ENCODE data around the gene SH3BP1. TPM values are rescaled to one million over a fixed set of nuclear protein-coding genes. Genes with fewer than 3 reads are reported as not detected.

Gene SH3BP1
- total and polyA plus RNA-seq, 2 of the 13 experiments (the other 11 are each of a cell fraction or from before 2014, with no cell fraction given) = 8.4 to 18.5 TPM

GRCh38 chr22:37654563-37655251 is 15.2 kb downstream of the SH3BP1 start:
- Histone ChIP-seq H3K36me3 (replicated peaks in 1 of 2; ENCODE audit: control insufficient read depth in 1 of 2, insufficient read depth in 2 of 2, low read length in 2 of 2) (peaks cover 12 to 22% of the 10 kb centered on the region in 2 experiments; a peak in 4 of 5 replicates), H3K4me3 (replicated peaks in 1 of 3; ENCODE audit: insufficient read depth in 1 of 3, low read depth in 2 of 3, low read length in 3 of 3) (no peak overlapping the region), H3K27ac (ENCODE audit: extremely low read length, insufficient read depth, low read length) (no peak overlapping the region), H3K9ac (ENCODE audit: insufficient read depth, low read depth, low read length) (no peak overlapping the region), H4K20me1 (ENCODE audit: insufficient read depth, low read length) (peaks cover 3% of the 10 kb centered on the region), H3K4me2 (ENCODE audit: low read depth, low read length) (no peak overlapping the region), H3K27me3 (ENCODE audit: control insufficient read depth in 1 of 2, insufficient read depth in 2 of 2, low read length in 2 of 2) (no peaks in the 10 kb centered on the region; a peak in 1 of 5 replicates), H2AFZ (ENCODE audit: low read length) (no peak overlapping the region), H3K9me3 (ENCODE audit: low read length) (no peaks in the 10 kb centered on the region), H3K4me1 (ENCODE audit: insufficient read depth, low read length) (peaks cover 16% of the 10 kb centered on the region), H3K79me2 (ENCODE audit: insufficient read depth, low read length) (peaks cover 12% of the 10 kb centered on the region)
- FAIRE-seq (no peak), DNase-seq (ENCODE audit: low spot score) (no peak), ATAC-seq (no peak)
- ChIA-PET POLR2A (no interaction called here), CTCF (ENCODE audit: low intra/inter-chr PET ratio, low total read pairs) (no interaction called here)
- intact Hi-C loops (cut with micrococcal nuclease; ENCODE audit: unreplicated experiment) = loop anchor here (10.0 kb wide), 1 partner anchor 150 kb away; the partner anchor contains the start of gene GCAT
- TF ChIP-seq SRY (CRISPR knock-in tag; IDR thresholded peaks at IDR 0.05) (no peak), TCF7L2 (IDR thresholded peaks at IDR 0.05; ENCODE audit: low read depth, low read length) (no peak), NFE2L1 (CRISPR knock-in tag; IDR thresholded peaks at IDR 0.05; ENCODE audit: borderline replicate concordance) (no peak), NKX3-1 (CRISPR knock-in tag; IDR thresholded peaks at IDR 0.05) (no peak), SIN3A (IDR thresholded peaks at IDR 0.05; ENCODE audit: borderline replicate concordance, low read depth, low read length) (no peak), MZF1 (CRISPR knock-in tag; IDR thresholded peaks at IDR 0.05; ENCODE audit: borderline replicate concordance) (no peak)
- no TSS peak for BruUV-seq (replicated peaks)
- WGBS (ENCODE audit: low lambda C conversion rate) = 71% methylated on average over 11 of the region's 14 CpGs
- in situ Hi-C loops (cut with HindIII; ENCODE audit: extremely low pct_ligation_motif_present, low pct_unique_long_range_greater_than_20kb) = no loop called here

GRCh38 chr22:37655252-37655563 is 15.7 kb downstream of the SH3BP1 start:
- Histone ChIP-seq H3K4me3 (replicated peaks in 1 of 3; ENCODE audit: insufficient read depth in 1 of 3, low read depth in 2 of 3, low read length in 3 of 3) (no peak overlapping the region), H3K79me2 (ENCODE audit: insufficient read depth, low read length) (peaks cover 17% of the 10 kb centered on the region), H2AFZ (ENCODE audit: low read length) (no peak overlapping the region), H3K9me3 (ENCODE audit: low read length) (no peaks in the 10 kb centered on the region), H3K4me1 (ENCODE audit: insufficient read depth, low read length) (peaks cover 21% of the 10 kb centered on the region), H3K27me3 (ENCODE audit: control insufficient read depth in 1 of 2, insufficient read depth in 2 of 2, low read length in 2 of 2) (no peaks in the 10 kb centered on the region; a peak in 1 of 5 replicates), H3K36me3 (replicated peaks in 1 of 2; ENCODE audit: control insufficient read depth in 1 of 2, insufficient read depth in 2 of 2, low read length in 2 of 2) (peaks cover 12 to 17% of the 10 kb centered on the region in 2 experiments; a peak in 4 of 5 replicates), H3K27ac (ENCODE audit: extremely low read length, insufficient read depth, low read length) (no peak overlapping the region), H4K20me1 (ENCODE audit: insufficient read depth, low read length) (peaks cover 8% of the 10 kb centered on the region), H3K9ac (ENCODE audit: insufficient read depth, low read depth, low read length) (no peak overlapping the region), H3K4me2 (ENCODE audit: low read depth, low read length) (no peak overlapping the region)
- CTCF ChIA-PET (ENCODE audit: low intra/inter-chr PET ratio, low total read pairs) = no interaction called here
- no peak for ATAC-seq
- POLR2A ChIA-PET = interaction anchor here (11.2 kb wide), 1 partner anchor 18 kb away, joined by 242 read pairs; the partner anchor contains the start of gene SH3BP1
- DNase-seq (ENCODE audit: low spot score) = no peak
- BruUV-seq (replicated peaks) = no TSS peak
- TF ChIP-seq ZNF883 (CRISPR knock-in tag; IDR thresholded peaks at IDR 0.05; ENCODE audit: not compliant biosample characterization) (no peak), HDAC6 (IDR thresholded peaks at IDR 0.05; ENCODE audit: low read depth, low read length) (no peak), RNF2 (conservative IDR thresholded peaks at IDR 0.05; ENCODE audit: low read depth) (no peak), RBM22 (optimal IDR thresholded peaks at IDR 0.05; ENCODE audit: low read length) (no peak), ARID3A (IDR thresholded peaks at IDR 0.05; ENCODE audit: low read depth, low read length) (no peak), ATF1 (CRISPR knock-in tag; IDR thresholded peaks at IDR 0.05) (no peak), BCL6 (CRISPR knock-in tag; IDR thresholded peaks at IDR 0.05) (no peak), ZNF652 (CRISPR knock-in tag; IDR thresholded peaks at IDR 0.05; ENCODE audit: borderline replicate concordance, low read depth) (no peak), ZNF703 (CRISPR knock-in tag; IDR thresholded peaks at IDR 0.05; ENCODE audit: borderline replicate concordance) (no peak), GTF3A (CRISPR knock-in tag; conservative IDR thresholded peaks at IDR 0.05) (no peak)
- intact Hi-C loops (cut with micrococcal nuclease; ENCODE audit: unreplicated experiment) (loop anchor here (10.0 kb wide), 1 partner anchor 150 kb away; the partner anchor contains the start of gene GCAT), in situ Hi-C loops (cut with HindIII; ENCODE audit: extremely low pct_ligation_motif_present, low pct_unique_long_range_greater_than_20kb) (no loop called here)
- FAIRE-seq = no peak
- 94% methylated on average over 9 of the region's 17 CpGs for WGBS (ENCODE audit: low lambda C conversion rate)

Measured in HepG2 (cell line).